Right cardiac atrium (tissue), 5 donors: ENCODE data around the gene BIRC3. TPM values are rescaled to one million over a fixed set of nuclear protein-coding genes. Genes with fewer than 3 reads are reported as not detected.
"Not testable (repeated sequence)": the region's sequence is repeated elsewhere in the genome, so short reads cannot be mapped to it uniquely, and the experiment has no call there.

Experiments used
- ATAC-seq, 2 donors: fragments of 200-7000 bp; cut with Tn5 transposase; one replicate each; pipeline versions ENCODE4 v1.8.0 to v1.9.1; 2020; ENCODE audit warnings: moderate library complexity in 2 of 2, mild to moderate bottlenecking in 1 of 2
- DNase-seq, 3 donors: peaks; one replicate each; pipeline ENCODE4 v3.0.0-alpha.2; 2020
- H3K27ac ChIP-seq: one replicate; pipeline ENCODE4 v1.5.1; 2013; ENCODE audit warnings: mild to moderate bottlenecking, low read length, control low read depth, moderate library complexity
- H3K27me3 ChIP-seq: one replicate; pipeline ENCODE4 v1.6.1; 2013; ENCODE audit not compliant: control insufficient read depth, insufficient read depth
- H3K4me1 ChIP-seq: one replicate; pipeline ENCODE4 v1.6.1; 2013; ENCODE audit warnings: low read length; ENCODE audit not compliant: control insufficient read depth, insufficient read depth
- H3K4me3 ChIP-seq: one replicate; pipeline ENCODE4 v1.5.1; 2013; ENCODE audit warnings: low read length, control low read depth
- H3K9me3 ChIP-seq: one replicate; pipeline ENCODE4 v1.6.1; 2013; ENCODE audit warnings: low read length; ENCODE audit not compliant: control insufficient read depth
- WGBS: extraction: QIAGEN DNeasy Blood & Tissue Kit; methylation state at CpG from one replicate; pipeline ENCODE4 v1.1.7; 2013; 5-methylcytosine and 5-hydroxymethylcytosine counted together
- intact Hi-C, 4 donors: fragments of 100-400 bp; cut with DNase I; formaldehyde crosslinking; loops; one replicate each; pipeline versions ENCODE4 v1.11.0 to v1.14.0; 2022 to 2023
- polyA plus RNA-seq: library from polyadenylated mRNA; stranded (reverse); fragments of 200-250 nt; gene quantifications from one replicate; pipeline ENCODE4 v1.2.3, GENCODE V29; 2013
- total RNA-seq, 4 donors: library from RNA; stranded (reverse); fragmentation: NEBNext Ultra II Directional; extraction: Animal tissue kit (Norgen Biotek cat#: 25700); gene quantifications; one replicate each; pipeline ENCODE4 v1.2.1, GENCODE V29; 2021
- donor health status: healthy with polysubstance abuse.
- donor health status: DM: no; HTN: yes; CAD: no.
- donor health status: DM: no; HTN: no; CAD: no.
- donor health status: DM: no; HTN: yes; CAD: no; lungs with severe emphysema.
- donor health status: DM: yes; HTN: yes; CAD: no.

BIRC3 gene
- total and polyA plus RNA-seq, 5 donors, result 6.2 to 11.9 (median 11.6) TPM

DNA sequence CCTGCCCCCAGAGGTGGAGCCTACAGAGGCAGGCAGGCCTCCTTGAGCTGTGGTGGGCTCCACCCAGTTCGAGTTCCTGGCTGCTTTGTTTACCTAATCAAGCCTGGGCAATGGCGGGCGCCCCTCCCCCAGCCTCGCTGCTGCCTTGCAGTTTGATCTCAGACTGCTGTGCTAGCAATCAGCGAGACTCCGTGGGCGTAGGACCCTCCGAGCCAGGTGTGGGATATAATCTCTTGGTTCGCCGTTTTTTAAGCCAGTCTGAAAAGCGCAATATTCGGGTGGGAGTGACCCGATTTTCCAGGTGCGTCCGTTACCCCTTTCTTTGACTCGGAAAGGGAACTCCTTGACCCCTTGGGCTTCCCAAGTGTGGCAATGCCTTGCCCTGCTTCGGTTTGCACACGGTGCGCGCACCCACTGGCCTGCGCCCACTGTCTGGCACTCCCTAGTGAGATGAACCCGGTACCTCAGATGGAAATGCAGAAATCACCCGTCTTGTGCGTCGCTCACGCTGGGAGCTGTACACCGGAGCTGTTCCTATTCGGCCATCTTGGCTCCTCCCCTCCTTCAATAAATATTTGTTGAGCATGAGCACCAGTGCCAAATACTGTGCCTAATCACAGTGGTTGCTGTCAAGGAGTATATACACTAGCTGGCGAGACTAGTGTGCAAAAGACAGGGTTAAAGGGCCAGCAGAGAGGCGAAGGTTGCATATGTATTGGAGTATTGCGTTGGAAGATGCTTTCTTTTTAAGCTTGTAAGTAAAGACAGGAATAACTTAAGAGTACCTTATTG, 57.5 kb downstream of the BIRC3 start:
- H3K4me1 ChIP-seq, DNase-seq, H3K9me3 ChIP-seq, intact Hi-C loops, H3K4me3 ChIP-seq, ATAC-seq, H3K27me3 ChIP-seq, H3K27ac ChIP-seq: not testable (repeated sequence)
- WGBS, result 85% methylated on average over 31 of the region's 31 CpGs

DNA sequence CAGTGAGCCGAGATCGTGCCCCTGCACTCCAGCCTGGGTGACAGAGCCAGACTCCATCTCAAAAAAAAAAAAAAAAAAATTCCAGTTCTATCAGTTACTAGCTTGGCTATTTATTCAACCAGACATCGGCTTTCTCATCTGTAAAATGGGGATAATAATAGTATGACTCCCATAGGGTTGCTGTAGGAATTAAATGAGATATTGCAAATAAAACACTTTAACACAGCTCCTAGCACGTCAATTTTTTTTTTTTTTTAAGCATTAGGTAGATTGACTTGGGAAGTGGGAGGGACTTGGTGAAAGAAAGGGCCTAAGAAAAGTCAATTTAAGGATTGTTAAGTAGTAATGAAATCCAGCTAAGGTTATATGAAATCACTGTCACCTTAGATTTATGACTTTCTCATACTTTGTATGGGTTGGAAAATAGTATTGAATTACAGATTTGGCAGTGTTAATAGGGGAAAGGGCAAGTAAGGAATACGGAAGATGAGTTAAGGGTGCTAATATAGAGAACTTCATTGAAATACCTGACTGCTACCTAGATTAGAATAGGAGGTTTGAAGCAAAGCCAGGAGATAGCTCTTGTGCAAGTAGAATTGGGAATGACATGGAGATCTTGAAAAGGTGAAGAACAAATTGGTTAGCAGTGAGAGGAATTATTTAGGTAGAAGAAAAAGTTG, 58.6 kb downstream of the BIRC3 start:
- no peak overlapping the region for H3K4me3 ChIP-seq
- ATAC-seq (no peak), DNase-seq (no peak)
- no peaks in the 10 kb centered on the region for H3K9me3 ChIP-seq
- H3K27me3 ChIP-seq, result no peaks in the 10 kb centered on the region
- intact Hi-C loops, result no loop called here
- 93% methylated on average over 5 of the region's 5 CpGs for WGBS
- H3K27ac ChIP-seq, result no peak overlapping the region
- H3K4me1 ChIP-seq, result no peaks in the 10 kb centered on the region

DNA sequence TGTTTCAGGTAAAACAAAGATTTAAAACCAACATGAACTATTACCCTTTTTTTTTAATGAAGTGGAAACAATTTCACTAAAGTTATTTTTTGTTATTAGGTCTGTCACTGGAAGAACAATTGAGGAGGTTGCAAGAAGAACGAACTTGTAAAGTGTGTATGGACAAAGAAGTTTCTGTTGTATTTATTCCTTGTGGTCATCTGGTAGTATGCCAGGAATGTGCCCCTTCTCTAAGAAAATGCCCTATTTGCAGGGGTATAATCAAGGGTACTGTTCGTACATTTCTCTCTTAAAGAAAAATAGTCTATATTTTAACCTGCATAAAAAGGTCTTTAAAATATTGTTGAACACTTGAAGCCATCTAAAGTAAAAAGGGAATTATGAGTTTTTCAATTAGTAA, 60.6 kb downstream of the BIRC3 start:
- Histone ChIP-seq H3K9me3 (no peaks in the 10 kb centered on the region), H3K27me3 (no peaks in the 10 kb centered on the region), H3K4me3 (no peak overlapping the region), H3K4me1 (no peaks in the 10 kb centered on the region), H3K27ac (no peak overlapping the region)
- no peak for DNase-seq
- intact Hi-C loops, result no loop called here
- ATAC-seq, result no peak
- WGBS, result 84% methylated on average over 2 of the region's 2 CpGs

DNA sequence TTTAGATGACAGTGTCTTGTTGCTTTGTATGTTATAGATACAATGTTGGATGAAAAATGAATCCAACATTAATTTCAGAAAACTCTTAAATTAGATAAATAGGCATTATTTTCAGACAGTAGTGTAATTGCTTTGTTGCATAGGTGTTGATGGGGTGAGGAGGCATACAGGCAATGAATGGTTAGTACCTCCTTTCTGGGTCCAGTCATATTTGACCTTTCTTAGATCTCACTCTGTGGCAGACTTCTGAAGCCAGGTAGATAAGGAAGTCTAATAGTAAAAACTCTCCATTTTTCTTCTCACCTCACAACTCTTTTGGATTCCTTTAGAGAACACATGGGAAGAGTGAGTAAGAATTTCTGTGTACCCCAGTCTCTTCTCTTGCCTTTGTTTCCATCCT, 61.5 kb downstream of the BIRC3 start:
- intact Hi-C loops, result no loop called here
- ATAC-seq (no peak), DNase-seq (no peak)
- no peak overlapping the region for H3K4me3 ChIP-seq
- H3K9me3 ChIP-seq, result no peaks in the 10 kb centered on the region
- no peak overlapping the region for H3K27ac ChIP-seq
- no peaks in the 10 kb centered on the region for H3K4me1 ChIP-seq
- no peaks in the 10 kb centered on the region for H3K27me3 ChIP-seq

DNA sequence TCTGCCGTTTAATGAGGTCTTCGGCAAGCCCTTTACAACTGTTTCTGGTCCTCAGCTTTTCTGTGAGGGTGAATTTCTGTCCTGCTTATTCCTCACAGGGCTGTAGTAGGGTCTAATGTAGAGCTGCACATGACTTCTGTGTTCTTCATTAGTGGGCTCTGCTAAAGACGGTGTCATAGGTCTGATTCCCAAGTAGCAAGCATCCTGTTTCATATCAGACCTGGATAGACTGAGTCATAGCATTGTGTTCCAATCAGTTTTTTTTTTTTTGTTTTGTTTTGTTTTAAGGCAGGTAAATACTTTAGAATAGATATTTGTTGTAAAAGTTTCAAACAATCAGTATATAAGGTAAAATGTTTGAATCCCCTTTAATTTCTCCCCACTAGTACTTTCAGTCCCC, 65.1 kb downstream of the BIRC3 start:
- ATAC-seq, result peak in 1 of 2 donors; percentile 67
- no peak overlapping the region for H3K4me3 ChIP-seq
- 81% methylated on average over 3 of the region's 3 CpGs for WGBS
- no peak overlapping the region for H3K27ac ChIP-seq
- intact Hi-C loops, result loop anchor here in 1 of 4 donors (10.0 kb wide), 1 partner anchor 72 kb away; the partner anchor contains the start of gene TMEM123
- H3K9me3 ChIP-seq, result no peaks in the 10 kb centered on the region
- no peak for DNase-seq
- H3K4me1 ChIP-seq, result peaks cover 2% of the 10 kb centered on the region
- H3K27me3 ChIP-seq, result no peaks in the 10 kb centered on the region

DNA sequence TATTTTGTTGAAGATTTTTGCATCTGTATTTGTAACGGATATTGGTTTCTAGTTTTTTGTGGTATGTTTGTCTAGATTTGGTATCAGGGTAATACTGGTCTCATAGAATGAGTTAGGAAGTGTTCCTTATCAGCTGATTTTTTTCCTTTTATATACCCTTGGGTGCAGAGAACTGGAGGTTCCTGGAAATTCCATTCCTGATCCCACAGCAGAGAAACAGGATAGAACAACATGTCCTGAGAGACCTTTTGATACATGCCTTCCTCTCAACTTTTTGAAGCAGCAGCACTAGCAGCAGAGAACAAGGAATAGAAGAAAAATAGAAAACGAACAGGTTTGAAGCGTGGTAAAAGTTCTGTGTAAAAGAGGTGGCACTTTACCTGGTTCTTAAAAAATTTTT, 66.6 kb downstream of the BIRC3 start:
- H3K9me3 ChIP-seq, result no peaks in the 10 kb centered on the region
- WGBS, result 53% methylated on average over 3 of the region's 3 CpGs
- no peaks in the 10 kb centered on the region for H3K27me3 ChIP-seq
- ATAC-seq (peak; percentile 64 to 71), DNase-seq (no peak)
- H3K4me3 ChIP-seq, result no peak overlapping the region
- no peak overlapping the region for H3K27ac ChIP-seq
- intact Hi-C loops, result loop anchor here in 1 of 4 donors (10.0 kb wide), 1 partner anchor 71 kb away; the partner anchor contains the start of gene TMEM123
- peaks cover 2% of the 10 kb centered on the region for H3K4me1 ChIP-seq

DNA sequence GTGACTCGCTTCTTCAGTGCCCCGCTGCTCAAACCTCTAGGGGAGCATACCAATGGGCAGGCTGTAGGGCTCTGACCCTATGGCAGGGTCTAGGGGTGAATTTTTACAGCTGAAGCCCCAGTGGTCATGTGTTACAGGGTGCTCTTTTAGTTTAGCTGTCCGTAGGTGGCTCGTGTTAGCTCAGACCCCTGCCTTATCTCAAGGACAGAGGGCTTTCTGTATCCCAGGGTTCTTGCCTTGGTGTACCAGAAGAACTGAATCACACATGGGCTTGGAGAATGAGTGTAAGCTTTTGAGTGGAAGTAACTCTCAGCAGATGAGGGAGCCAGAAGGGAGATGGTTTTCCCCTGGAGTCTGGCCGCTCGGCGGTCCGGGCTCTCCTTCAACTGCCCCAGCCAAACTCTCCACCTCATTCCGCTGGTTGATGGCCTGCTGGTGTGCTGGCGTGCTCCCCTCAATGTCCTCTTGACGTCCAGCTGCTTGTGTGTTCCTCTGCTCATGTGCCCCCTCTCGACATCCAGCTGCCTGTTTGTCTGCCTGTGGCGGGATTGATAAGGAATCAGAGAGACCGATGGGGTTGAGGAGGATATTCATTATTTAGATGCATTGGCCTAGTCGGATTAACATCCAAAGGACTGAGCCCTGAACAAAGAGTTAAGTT, 67.3 kb downstream of the BIRC3 start:
- Histone ChIP-seq H3K4me3 (no peak overlapping the region), H3K9me3 (no peaks in the 10 kb centered on the region), H3K27ac (peak overlapping the region; percentile 71), H3K4me1 (peaks cover 2% of the 10 kb centered on the region), H3K27me3 (no peaks in the 10 kb centered on the region)
- DNase-seq, result peak; percentile 71 to 91 (median 90)
- 45% methylated on average over 15 of the region's 15 CpGs for WGBS
- intact Hi-C loops, result loop anchor here in 1 of 4 donors (10.0 kb wide), 1 partner anchor 70 kb away; the partner anchor contains the start of gene TMEM123
- ATAC-seq, result peak; percentile 88 to 96

DNA sequence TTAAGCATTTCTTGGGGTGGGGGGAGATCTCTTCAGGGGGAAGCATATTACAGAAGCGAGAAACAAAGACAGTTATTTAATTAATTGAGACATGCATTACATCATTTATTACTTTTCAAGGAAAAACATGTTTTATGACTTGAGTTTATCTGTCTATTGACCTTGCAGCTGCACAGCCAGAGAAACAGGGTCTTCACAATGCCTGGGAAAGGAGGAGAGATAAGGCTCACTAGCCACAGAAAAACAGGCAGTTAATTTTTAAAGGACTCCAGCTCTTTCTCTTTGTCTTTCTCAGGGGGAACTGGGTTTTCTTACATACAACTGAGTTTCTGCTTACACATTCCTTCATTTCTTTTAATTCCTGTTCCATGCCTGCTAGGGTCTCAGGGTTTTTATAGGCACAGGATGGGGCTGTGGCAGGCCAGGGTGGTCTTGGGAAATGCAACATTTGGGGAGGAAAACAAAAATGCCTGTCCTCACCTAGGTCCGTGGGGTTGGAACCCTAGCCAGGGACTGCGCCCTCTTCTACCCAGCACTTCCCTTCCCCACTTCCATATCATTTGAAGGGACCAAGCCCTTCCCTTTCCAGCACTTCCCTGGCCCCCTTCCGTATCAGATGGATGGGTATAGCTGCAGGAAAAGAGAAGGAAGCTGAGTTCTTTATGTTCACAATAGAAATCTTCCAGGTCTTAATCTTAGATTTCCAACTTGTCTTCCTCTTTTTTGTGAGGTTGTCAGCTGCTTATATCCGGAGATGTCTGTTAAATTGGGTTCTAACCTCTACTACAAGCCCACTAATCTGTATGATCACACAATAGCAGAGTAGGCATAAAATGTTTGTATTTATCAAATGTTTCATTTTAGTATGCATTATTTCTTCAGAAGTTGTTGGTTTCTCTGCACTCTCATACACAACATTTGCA, 68.1 kb downstream of the BIRC3 start:
- ATAC-seq (no peak), DNase-seq (no peak)
- Histone ChIP-seq H3K27ac (peak overlapping the region; percentile 1), H3K4me1 (peaks cover 2% of the 10 kb centered on the region), H3K9me3 (no peaks in the 10 kb centered on the region), H3K27me3 (no peaks in the 10 kb centered on the region), H3K4me3 (no peak overlapping the region)
- intact Hi-C loops, result loop anchor here in 1 of 4 donors (10.0 kb wide), 1 partner anchor 69 kb away; the partner anchor contains the start of gene TMEM123
- 59% methylated on average over 5 of the region's 5 CpGs for WGBS

DNA sequence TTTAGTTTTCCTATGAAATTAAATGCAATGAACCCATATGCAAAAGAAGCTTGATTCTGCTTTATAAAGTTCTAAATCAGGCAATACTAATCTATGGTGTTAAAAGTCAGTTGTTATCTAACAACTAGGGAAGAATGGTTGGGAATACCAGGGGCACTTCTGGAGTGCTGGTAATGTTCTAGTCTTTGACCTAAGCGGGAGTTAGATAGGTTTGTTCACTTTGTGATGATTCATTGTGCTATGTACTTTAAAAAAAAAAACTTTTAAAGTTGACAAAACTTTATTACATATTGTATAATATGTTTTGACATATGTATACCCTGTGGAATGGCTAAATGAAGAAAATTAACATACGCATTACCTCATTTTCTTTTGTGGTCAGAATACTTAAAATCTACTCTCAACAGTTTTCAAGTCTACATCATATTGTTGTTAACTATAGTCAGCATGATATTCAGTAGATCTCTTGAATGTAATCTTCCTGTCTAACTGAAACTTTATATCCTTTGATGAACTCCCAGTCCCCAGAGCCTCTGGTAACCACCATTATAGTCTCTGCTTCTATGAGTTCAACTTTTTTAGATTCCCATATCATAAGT, 69.0 kb downstream of the BIRC3 start:
- Histone ChIP-seq H3K4me1 (peaks cover 2% of the 10 kb centered on the region), H3K9me3 (no peaks in the 10 kb centered on the region), H3K4me3 (no peak overlapping the region), H3K27ac (no peak overlapping the region), H3K27me3 (no peaks in the 10 kb centered on the region)
- intact Hi-C loops, result loop anchor here in 1 of 4 donors (10.0 kb wide), 1 partner anchor 69 kb away; the partner anchor contains the start of gene TMEM123
- ATAC-seq, result no peak
- WGBS, result 86% methylated on average over 2 of the region's 2 CpGs
- no peak for DNase-seq
